ENCODE measurements around the gene TPK1.

GRCh38 chr7:144817001-144817400 lies 18.9 kb downstream of the TPK1 start:
- TF ChIP-seq CTCF (conservative IDR thresholded peaks at IDR 0.05 in 1 of 2, IDR thresholded peaks at IDR 0.05 in 1 of 2; ENCODE audit: extremely low read depth in 1 of 2, insufficient read depth in 1 of 2, low read depth in 1 of 2, low read length in 2 of 2) (no peak), EZH2 (IDR thresholded peaks at IDR 0.05; ENCODE audit: borderline replicate concordance, low read length) (no peak)
